IPS-20b (cell line): ENCODE data around the gene CFAP100.

Source experiments
- H3K27ac ChIP-seq: one replicate; pipeline ENCODE4 v1.5.1; 2013; ENCODE audit warnings: low read length
- H3K27me3 ChIP-seq: 2 replicates; pipeline ENCODE4 v1.6.1; 2013; ENCODE audit warnings: mild to moderate bottlenecking, low read length, inconsistent platforms; ENCODE audit not compliant: insufficient read depth
- H3K36me3 ChIP-seq: 2 replicates; pipeline ENCODE4 v1.6.1; 2013; ENCODE audit warnings: low read depth, mild to moderate bottlenecking, inconsistent platforms, low read length, moderate library complexity; ENCODE audit not compliant: insufficient read depth
- H3K4me1 ChIP-seq: 2 replicates; pipeline ENCODE4 v1.6.1; 2013; ENCODE audit warnings: mild to moderate bottlenecking, control low read depth, inconsistent platforms, low read length, moderate library complexity; ENCODE audit not compliant: insufficient read depth
- H3K4me3 ChIP-seq: 2 replicates; pipeline ENCODE4 v1.5.1; 2013; ENCODE audit warnings: mild to moderate bottlenecking, low read length, inconsistent platforms
- H3K9ac ChIP-seq: 2 replicates; pipeline ENCODE4 v1.6.1; 2013; ENCODE audit warnings: low read depth, mild to moderate bottlenecking, inconsistent platforms, low read length, moderate library complexity
- H3K9me3 ChIP-seq: 2 replicates; pipeline ENCODE4 v1.6.1; 2013; ENCODE audit warnings: mild to moderate bottlenecking, low read depth, low read length, inconsistent platforms; ENCODE audit not compliant: insufficient read depth

CFAP100 gene

GRCh38 chr3:126476166-126477060 lies 81.7 kb downstream of the CFAP100 start:
- H3K9ac ChIP-seq = peak overlapping the region; percentile 81; the same call in 1 of the 2 replicates
- H3K27me3 ChIP-seq = no peaks in the 10 kb centered on the region
- peaks cover 8% of the 10 kb centered on the region for H3K4me1 ChIP-seq
- H3K36me3 ChIP-seq = peaks cover 21% of the 10 kb centered on the region
- no peaks in the 10 kb centered on the region for H3K9me3 ChIP-seq
- peak overlapping the region; percentile 88 for H3K4me3 ChIP-seq
- H3K27ac ChIP-seq = no peak overlapping the region

GRCh38 chr3:126477061-126477380 lies 82.3 kb downstream of the CFAP100 start:
- Histone ChIP-seq H3K9me3 (no peaks in the 10 kb centered on the region), H3K36me3 (peaks cover 15% of the 10 kb centered on the region), H3K9ac (no peak overlapping the region), H3K27me3 (no peaks in the 10 kb centered on the region), H3K4me3 (no peak overlapping the region), H3K27ac (no peak overlapping the region), H3K4me1 (peaks cover 8% of the 10 kb centered on the region)

- Histone ChIP-seq H3K4me1 (peaks cover 2% of the 10 kb centered on the region; the same call in 1 of the 2 replicates), H3K27me3 (no peaks in the 10 kb centered on the region), H3K4me3 (no peak overlapping the region), H3K36me3 (no peaks in the 10 kb centered on the region), H3K9me3 (no peaks in the 10 kb centered on the region), H3K9ac (no peak overlapping the region), H3K27ac (no peak overlapping the region)
Measured at GRCh38 chr3:126478581-126479310, 84.0 kb downstream of the CFAP100 start.

- Histone ChIP-seq H3K4me3 (no peak overlapping the region), H3K4me1 (peaks cover 6% of the 10 kb centered on the region), H3K36me3 (no peaks in the 10 kb centered on the region), H3K9ac (no peak overlapping the region), H3K27me3 (no peaks in the 10 kb centered on the region), H3K9me3 (no peaks in the 10 kb centered on the region), H3K27ac (no peak overlapping the region)
Measured at GRCh38 chr3:126479642-126480041, 84.9 kb downstream of the CFAP100 start.

- H3K27me3 ChIP-seq = no peaks in the 10 kb centered on the region
- H3K9me3 ChIP-seq = no peaks in the 10 kb centered on the region
- H3K36me3 ChIP-seq = no peaks in the 10 kb centered on the region
- H3K4me1 ChIP-seq = peaks cover 12% of the 10 kb centered on the region
- H3K27ac ChIP-seq = no peak overlapping the region
- no peak overlapping the region for H3K4me3 ChIP-seq
- no peak overlapping the region for H3K9ac ChIP-seq
Measured at GRCh38 chr3:126480206-126480605, 85.5 kb downstream of the CFAP100 start.

GRCh38 chr3:126480861-126481260 lies 86.2 kb downstream of the CFAP100 start:
- H3K4me1 ChIP-seq = peaks cover 18% of the 10 kb centered on the region
- no peak overlapping the region for H3K9ac ChIP-seq
- no peaks in the 10 kb centered on the region for H3K9me3 ChIP-seq
- no peaks in the 10 kb centered on the region for H3K27me3 ChIP-seq
- no peaks in the 10 kb centered on the region for H3K36me3 ChIP-seq
- H3K27ac ChIP-seq = no peak overlapping the region
- H3K4me3 ChIP-seq = no peak overlapping the region

GRCh38 chr3:126481808-126482502 lies 87.2 kb downstream of the CFAP100 start:
- Histone ChIP-seq H3K27ac (no peak overlapping the region), H3K36me3 (no peaks in the 10 kb centered on the region), H3K9me3 (no peaks in the 10 kb centered on the region), H3K4me3 (no peak overlapping the region), H3K4me1 (peaks cover 18% of the 10 kb centered on the region), H3K9ac (no peak overlapping the region), H3K27me3 (no peaks in the 10 kb centered on the region)

GRCh38 chr3:126482503-126483255 lies 88.0 kb downstream of the CFAP100 start:
- H3K27ac ChIP-seq = no peak overlapping the region
- no peaks in the 10 kb centered on the region for H3K36me3 ChIP-seq
- H3K4me3 ChIP-seq = no peak overlapping the region
- peaks cover 18% of the 10 kb centered on the region for H3K4me1 ChIP-seq
- no peaks in the 10 kb centered on the region for H3K27me3 ChIP-seq
- no peak overlapping the region for H3K9ac ChIP-seq
- no peaks in the 10 kb centered on the region for H3K9me3 ChIP-seq

GRCh38 chr3:126483321-126483761 lies 88.6 kb downstream of the CFAP100 start:
- no peak overlapping the region for H3K27ac ChIP-seq
- no peaks in the 10 kb centered on the region for H3K9me3 ChIP-seq
- H3K4me3 ChIP-seq = no peak overlapping the region
- H3K27me3 ChIP-seq = no peaks in the 10 kb centered on the region
- H3K4me1 ChIP-seq = peaks cover 18% of the 10 kb centered on the region
- no peak overlapping the region for H3K9ac ChIP-seq
- no peaks in the 10 kb centered on the region for H3K36me3 ChIP-seq

GRCh38 chr3:126484148-126484547 lies 89.4 kb downstream of the CFAP100 start:
- no peaks in the 10 kb centered on the region for H3K9me3 ChIP-seq
- peaks cover 18% of the 10 kb centered on the region for H3K4me1 ChIP-seq
- H3K27ac ChIP-seq = no peak overlapping the region
- no peaks in the 10 kb centered on the region for H3K27me3 ChIP-seq
- H3K36me3 ChIP-seq = no peaks in the 10 kb centered on the region
- peak overlapping the region; percentile 27; the same call in 1 of the 2 replicates for H3K9ac ChIP-seq
- no peak overlapping the region for H3K4me3 ChIP-seq

- H3K4me1 ChIP-seq = peaks cover 18% of the 10 kb centered on the region
- H3K9ac ChIP-seq = peak overlapping the region; percentile 59; the same call in 1 of the 2 replicates
- no peaks in the 10 kb centered on the region for H3K36me3 ChIP-seq
- H3K27ac ChIP-seq = no peak overlapping the region
- peak overlapping the region; percentile 25; the same call in 1 of the 2 replicates for H3K4me3 ChIP-seq
- H3K27me3 ChIP-seq = no peaks in the 10 kb centered on the region
- H3K9me3 ChIP-seq = no peaks in the 10 kb centered on the region
Measured at GRCh38 chr3:126484662-126485061, 90.0 kb downstream of the CFAP100 start.
